ENCODE data around the gene TIMP3.

The TIMP3 gene

GRCh38 chr22:32879550-32879949 is 78.0 kb downstream of the TIMP3 start:
- DNase-seq (ENCODE audit: low read depth in 2 of 3, low spot score in 2 of 3): no peak

- DNase-seq (ENCODE audit: low read depth in 2 of 3, low spot score in 2 of 3): no peak
Measured at GRCh38 chr22:32880061-32880460, 78.6 kb downstream of the TIMP3 start.

GRCh38 chr22:32880505-32880892 is 79.0 kb downstream of the TIMP3 start:
- no peak for DNase-seq (ENCODE audit: low read depth in 2 of 3, low spot score in 2 of 3)

- no peak for DNase-seq (ENCODE audit: low read depth in 2 of 3, low spot score in 2 of 3)
Measured at GRCh38 chr22:32880893-32881596, 79.5 kb downstream of the TIMP3 start.

GRCh38 chr22:32882360-32882755 is 80.9 kb downstream of the TIMP3 start:
- DNase-seq (ENCODE audit: low read depth in 2 of 3, low spot score in 2 of 3): no peak

- no peak for DNase-seq (ENCODE audit: low read depth in 2 of 3, low spot score in 2 of 3)
Measured at GRCh38 chr22:32882774-32883530, 81.4 kb downstream of the TIMP3 start.

GRCh38 chr22:32887324-32887980 is 85.9 kb downstream of the TIMP3 start:
- no peak for DNase-seq (ENCODE audit: low read depth in 2 of 3, low spot score in 2 of 3)

- DNase-seq (ENCODE audit: low read depth in 2 of 3, low spot score in 2 of 3): no peak
Measured at GRCh38 chr22:32888976-32889375, 87.5 kb downstream of the TIMP3 start.

- no peak for DNase-seq (ENCODE audit: low read depth in 2 of 3, low spot score in 2 of 3)
Measured at GRCh38 chr22:32896891-32897290, 95.4 kb downstream of the TIMP3 start.

- DNase-seq (ENCODE audit: low read depth in 2 of 3, low spot score in 2 of 3): no peak
Measured at GRCh38 chr22:32897400-32897799, 95.9 kb downstream of the TIMP3 start.

GRCh38 chr22:32900886-32901635 is 99.6 kb downstream of the TIMP3 start:
- DNase-seq (ENCODE audit: low read depth in 2 of 3, low spot score in 2 of 3): no peak

GRCh38 chr22:32901925-32902324 is 100.4 kb downstream of the TIMP3 start:
- DNase-seq (ENCODE audit: low read depth in 2 of 3, low spot score in 2 of 3): no peak

- DNase-seq (ENCODE audit: low read depth in 2 of 3, low spot score in 2 of 3): no peak
Measured at GRCh38 chr22:32903507-32903906, 102.0 kb downstream of the TIMP3 start.

GRCh38 chr22:32904044-32904443 is 102.5 kb downstream of the TIMP3 start:
- no peak for DNase-seq (ENCODE audit: low read depth in 2 of 3, low spot score in 2 of 3)

- no peak for DNase-seq (ENCODE audit: low read depth in 2 of 3, low spot score in 2 of 3)
Measured at GRCh38 chr22:32905400-32905799, 103.9 kb downstream of the TIMP3 start.

GRCh38 chr22:32909581-32910428 is 108.3 kb downstream of the TIMP3 start:
- no peak for DNase-seq (ENCODE audit: low read depth in 2 of 3, low spot score in 2 of 3)

GRCh38 chr22:32910429-32910772 is 108.9 kb downstream of the TIMP3 start:
- no peak for DNase-seq (ENCODE audit: low read depth in 2 of 3, low spot score in 2 of 3)

GRCh38 chr22:32911503-32911902 is 110.0 kb downstream of the TIMP3 start:
- DNase-seq (ENCODE audit: low read depth in 2 of 3, low spot score in 2 of 3): no peak
